Measurements from ENCODE around the gene OR4C6. TPM values are rescaled to one million over a fixed set of nuclear protein-coding genes. Genes with fewer than 3 reads are reported as not detected.

OR4C6 gene
- not detected for polyA plus RNA-seq (ENCODE audit: insufficient read length in 4 of 4)

- DNase-seq (ENCODE audit: low read depth in 4 of 4, low spot score in 2 of 4): no peak
Measured at GRCh38 chr11:55661901-55662300, at the start of gene OR4C6. Gene OR4C6, plus strand, starts transcription at chr11:55662201. Its CDS starts 2,966 bp downstream, at chr11:55665167.

- DNase-seq (ENCODE audit: low read depth in 4 of 4, low spot score in 2 of 4): no peak
Measured at GRCh38 chr11:55624531-55624930, 37.5 kb upstream of the OR4C6 start.

- no peak for DNase-seq (ENCODE audit: low read depth in 4 of 4, low spot score in 2 of 4)
Measured at GRCh38 chr11:55634813-55635212, 27.2 kb upstream of the OR4C6 start, which contains the start of gene OR4P4. Gene OR4P4, plus strand, starts transcription at chr11:55635113.

GRCh38 chr11:55648027-55648426, 14.0 kb upstream of the OR4C6 start, which contains the start of gene OR4S2:
Gene OR4S2, plus strand, starts transcription at chr11:55648327. Its CDS starts 2,577 bp downstream, at chr11:55650904.
- no peak for DNase-seq (ENCODE audit: low read depth in 4 of 4, low spot score in 2 of 4)

- no peak for DNase-seq (ENCODE audit: low read depth in 4 of 4, low spot score in 2 of 4)
Measured at GRCh38 chr11:55652560-55652959, 9.4 kb upstream of the OR4C6 start.

- DNase-seq (ENCODE audit: low read depth in 4 of 4, low spot score in 2 of 4): no peak
Measured at GRCh38 chr11:55655096-55655495, 6.9 kb upstream of the OR4C6 start.

GRCh38 chr11:55658031-55658573, 3.9 kb upstream of the OR4C6 start:
- DNase-seq (ENCODE audit: low read depth in 4 of 4, low spot score in 2 of 4): no peak

GRCh38 chr11:55658608-55659007, 3.4 kb upstream of the OR4C6 start:
- no peak for DNase-seq (ENCODE audit: low read depth in 4 of 4, low spot score in 2 of 4)

GRCh38 chr11:55669376-55669775, 7.4 kb downstream of the OR4C6 start:
- no peak for DNase-seq (ENCODE audit: low read depth in 4 of 4, low spot score in 2 of 4)

GRCh38 chr11:55673860-55674259, 11.9 kb downstream of the OR4C6 start:
- no peak for DNase-seq (ENCODE audit: low read depth in 4 of 4, low spot score in 2 of 4)

GRCh38 chr11:55697817-55698216, 35.8 kb downstream of the OR4C6 start:
- DNase-seq (ENCODE audit: low read depth in 4 of 4, low spot score in 2 of 4): no peak

- no peak for DNase-seq (ENCODE audit: low read depth in 4 of 4, low spot score in 2 of 4)
Measured at GRCh38 chr11:55701429-55701828, 39.4 kb downstream of the OR4C6 start.

- no peak for DNase-seq (ENCODE audit: low read depth in 4 of 4, low spot score in 2 of 4)
Measured at GRCh38 chr11:55707029-55707428, 45.0 kb downstream of the OR4C6 start.

- no peak for DNase-seq (ENCODE audit: low read depth in 4 of 4, low spot score in 2 of 4)
Measured at GRCh38 chr11:55714982-55715888, 53.2 kb downstream of the OR4C6 start.

Other genes with a start within 250 kb of the OR4C6 start
- not detected for gene OR4C15, start 107.7 kb upstream of the OR4C6 start, polyA plus RNA-seq (ENCODE audit: insufficient read length in 4 of 4)
- not detected for gene OR4C16, start 90.1 kb upstream of the OR4C6 start, polyA plus RNA-seq (ENCODE audit: insufficient read length in 4 of 4)
- gene OR4C11, start 54.6 kb upstream of the OR4C6 start, polyA plus RNA-seq (ENCODE audit: insufficient read length in 4 of 4): not detected
- under 1 TPM; 0.08 to 0.17 (median 0.12) TPM for gene OR4P4, start 27.1 kb upstream of the OR4C6 start, polyA plus RNA-seq (ENCODE audit: insufficient read length in 4 of 4)
- gene OR4S2, start 13.9 kb upstream of the OR4C6 start, polyA plus RNA-seq (ENCODE audit: insufficient read length in 4 of 4): not detected
- gene OR5D13, start 111.2 kb downstream of the OR4C6 start, polyA plus RNA-seq (ENCODE audit: insufficient read length in 4 of 4): not detected
- gene OR5D14, start 133.4 kb downstream of the OR4C6 start, polyA plus RNA-seq (ENCODE audit: insufficient read length in 4 of 4): not detected
- not detected for gene OR5L1, start 149.2 kb downstream of the OR4C6 start, polyA plus RNA-seq (ENCODE audit: insufficient read length in 4 of 4)
- gene OR5D18, start 157.4 kb downstream of the OR4C6 start, polyA plus RNA-seq (ENCODE audit: insufficient read length in 4 of 4): not detected
- gene OR5L2, start 165.0 kb downstream of the OR4C6 start, polyA plus RNA-seq (ENCODE audit: insufficient read length in 4 of 4): not detected
- not detected for gene OR5D16, start 176.6 kb downstream of the OR4C6 start, polyA plus RNA-seq (ENCODE audit: insufficient read length in 4 of 4)
- gene TRIM51, start 221.1 kb downstream of the OR4C6 start, polyA plus RNA-seq (ENCODE audit: insufficient read length in 4 of 4): not detected